GM12872 (cell line): ENCODE measurements around the gene SBF2.

Experiments used
- TF ChIP-seq, protein P1 (sequence below): IDR thresholded peaks from 3 replicates; pipeline ENCODE4 v1.5.1; 2011; ENCODE audit warnings: low read depth, mild to moderate bottlenecking, low read length, moderate library complexity; ENCODE audit not compliant: insufficient read depth

The SBF2 gene

DNA sequence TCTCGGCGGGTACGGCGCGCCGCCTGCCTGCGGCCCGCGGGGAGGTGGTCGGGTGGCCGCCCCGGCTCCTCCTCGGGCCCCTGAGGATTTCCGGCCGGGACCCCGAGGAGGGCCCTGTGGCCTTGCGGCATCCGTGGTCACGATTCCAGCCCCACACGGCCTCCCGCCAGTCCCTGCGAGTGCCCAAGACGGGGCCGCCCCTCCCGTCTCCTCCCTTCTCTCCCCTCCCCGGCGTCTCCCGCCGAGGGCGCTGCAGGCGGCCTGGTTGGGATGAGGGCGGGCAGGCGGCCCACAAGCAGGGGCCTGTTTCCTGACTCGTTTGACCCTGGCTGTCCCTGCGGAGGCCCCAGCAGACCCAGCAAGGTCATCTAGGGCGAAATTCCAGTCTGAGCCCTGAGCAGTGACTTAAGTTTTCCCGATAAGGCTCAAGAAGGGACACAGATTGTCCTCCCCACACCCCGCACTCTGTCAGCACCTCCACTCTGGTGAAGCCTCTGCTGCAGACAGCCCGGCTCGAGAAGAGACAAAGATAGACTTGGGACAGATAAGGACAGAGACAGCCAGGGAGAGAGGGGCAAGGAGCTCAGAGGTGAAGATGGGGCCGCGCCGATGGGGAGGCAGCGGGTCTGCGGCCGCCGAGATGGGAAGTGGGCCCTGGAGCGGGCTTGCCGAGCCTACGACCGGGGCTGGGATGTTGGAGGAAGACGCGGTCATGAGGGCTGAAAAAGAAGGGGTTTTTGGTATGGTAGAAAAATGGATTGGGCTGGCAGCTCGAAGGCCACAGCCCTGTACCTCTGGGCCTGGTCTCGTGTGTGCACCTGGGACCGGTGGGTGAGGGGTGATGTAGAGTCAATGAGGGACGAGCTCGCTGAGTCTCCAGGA lies 535.1 kb downstream of the SBF2 start:
- TF ChIP-seq, protein P1, sequence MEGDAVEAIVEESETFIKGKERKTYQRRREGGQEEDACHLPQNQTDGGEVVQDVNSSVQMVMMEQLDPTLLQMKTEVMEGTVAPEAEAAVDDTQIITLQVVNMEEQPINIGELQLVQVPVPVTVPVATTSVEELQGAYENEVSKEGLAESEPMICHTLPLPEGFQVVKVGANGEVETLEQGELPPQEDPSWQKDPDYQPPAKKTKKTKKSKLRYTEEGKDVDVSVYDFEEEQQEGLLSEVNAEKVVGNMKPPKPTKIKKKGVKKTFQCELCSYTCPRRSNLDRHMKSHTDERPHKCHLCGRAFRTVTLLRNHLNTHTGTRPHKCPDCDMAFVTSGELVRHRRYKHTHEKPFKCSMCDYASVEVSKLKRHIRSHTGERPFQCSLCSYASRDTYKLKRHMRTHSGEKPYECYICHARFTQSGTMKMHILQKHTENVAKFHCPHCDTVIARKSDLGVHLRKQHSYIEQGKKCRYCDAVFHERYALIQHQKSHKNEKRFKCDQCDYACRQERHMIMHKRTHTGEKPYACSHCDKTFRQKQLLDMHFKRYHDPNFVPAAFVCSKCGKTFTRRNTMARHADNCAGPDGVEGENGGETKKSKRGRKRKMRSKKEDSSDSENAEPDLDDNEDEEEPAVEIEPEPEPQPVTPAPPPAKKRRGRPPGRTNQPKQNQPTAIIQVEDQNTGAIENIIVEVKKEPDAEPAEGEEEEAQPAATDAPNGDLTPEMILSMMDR: no peak

DNA sequence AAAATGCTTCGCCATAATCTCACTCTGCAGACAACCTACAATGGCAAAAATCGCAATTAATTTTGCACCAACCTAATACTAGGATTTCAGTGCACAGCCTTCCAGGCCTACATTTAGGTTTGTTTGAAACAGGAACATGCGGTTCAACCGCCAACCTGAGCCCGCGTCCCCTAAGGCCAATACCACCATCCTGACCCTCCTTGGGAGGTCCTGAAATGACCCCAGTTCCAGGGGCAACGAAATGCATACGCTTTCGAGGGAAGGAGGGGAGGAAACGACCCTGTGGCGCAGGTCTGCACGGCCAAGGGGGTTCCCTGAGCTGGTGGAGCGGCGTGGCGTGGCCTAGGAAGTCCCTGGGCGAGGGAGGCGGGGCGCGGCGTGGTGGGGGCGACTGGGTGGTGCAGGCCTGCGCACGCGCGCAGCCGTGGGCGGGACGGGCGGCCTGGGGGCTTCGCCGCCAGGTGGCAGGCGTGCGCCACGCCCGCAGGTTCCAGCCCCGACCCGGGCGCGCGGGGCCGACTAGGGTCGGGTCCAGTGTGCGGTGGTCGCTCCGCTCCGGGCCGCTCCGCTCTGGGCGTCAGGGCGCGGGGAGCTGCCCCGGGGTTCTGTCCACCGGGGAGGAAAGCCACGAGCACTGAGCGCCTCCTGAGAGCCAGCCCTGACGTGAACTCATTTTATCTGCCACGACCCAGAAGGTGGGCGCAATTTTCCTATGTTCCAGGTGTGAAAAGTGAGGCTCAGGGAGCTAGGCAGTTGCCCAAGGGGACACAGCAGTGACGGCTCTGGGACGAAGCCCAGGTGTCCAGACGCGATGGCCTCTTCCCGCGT lies 536.0 kb downstream of the SBF2 start:
- TF ChIP-seq, protein P1: peak; percentile 74

DNA sequence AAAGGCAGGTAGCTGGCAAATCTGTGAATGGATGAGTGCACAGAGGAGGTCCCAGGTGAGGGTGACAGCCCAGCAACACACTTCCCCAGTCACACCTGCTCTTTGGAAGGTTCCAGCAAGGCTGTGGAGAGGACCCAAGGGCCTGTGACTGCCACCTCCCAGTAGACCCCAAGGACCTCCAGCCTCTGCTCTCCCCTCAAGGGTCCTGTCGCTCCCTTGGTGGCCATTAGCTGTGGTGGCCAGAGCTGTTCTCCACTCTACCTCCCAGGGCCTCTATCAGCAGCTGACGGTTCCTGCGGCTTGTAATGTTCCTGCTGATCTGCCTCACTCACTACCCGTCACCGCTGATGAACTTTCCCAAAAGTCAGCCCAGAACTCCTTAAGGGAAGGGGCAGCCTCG lies 537.1 kb downstream of the SBF2 start:
- TF ChIP-seq, protein P1: no peak

DNA sequence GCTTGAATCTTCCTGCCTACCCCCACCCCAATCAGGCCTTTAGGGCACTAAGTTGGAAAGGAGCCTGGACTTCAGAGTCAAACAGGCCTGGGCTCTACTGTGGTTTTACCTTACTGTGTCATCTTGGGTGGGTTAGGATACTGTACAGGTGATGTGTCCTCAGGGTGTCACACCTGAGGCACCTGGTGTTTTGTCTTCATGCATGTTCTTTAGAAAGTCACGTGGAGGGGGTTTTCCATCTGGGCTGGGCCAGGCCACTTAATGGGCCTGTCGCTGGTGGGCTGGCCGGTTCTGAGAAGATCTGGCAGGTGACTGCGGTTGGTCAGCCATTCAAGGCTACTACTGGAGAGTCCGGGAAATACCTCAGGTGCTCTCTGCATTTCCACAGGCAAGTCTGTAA lies 537.6 kb downstream of the SBF2 start:
- TF ChIP-seq, protein P1: no peak

DNA sequence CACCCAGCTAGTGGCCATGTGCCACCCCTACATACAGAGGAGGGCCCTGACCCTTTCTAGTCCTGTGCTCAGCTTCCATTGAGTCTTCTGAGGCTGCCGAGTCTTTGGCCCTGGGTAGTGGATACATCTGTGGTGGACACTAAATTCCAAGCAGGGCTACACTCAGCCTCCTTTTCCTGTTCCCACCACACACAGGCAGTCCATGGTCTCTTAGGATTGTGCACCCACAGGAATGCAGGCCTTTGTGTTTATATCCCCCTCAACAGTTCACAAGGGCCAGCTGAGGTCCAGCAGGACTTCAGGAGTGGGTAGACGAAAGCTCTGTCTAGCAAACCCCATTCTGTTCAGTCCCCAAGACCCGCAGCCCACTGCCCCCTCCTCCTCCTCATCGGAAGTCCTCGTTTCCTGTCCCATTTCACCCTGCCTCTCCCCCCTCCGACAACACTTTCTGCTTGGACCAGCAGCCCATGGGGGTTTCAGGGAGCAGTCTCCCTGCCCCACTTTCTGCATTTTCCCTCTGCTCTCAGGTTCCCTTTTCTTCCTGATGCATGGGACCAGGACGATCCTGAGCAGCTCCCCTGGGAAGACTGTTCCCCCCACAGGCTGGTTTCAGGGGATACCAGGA lies 538.3 kb downstream of the SBF2 start:
- TF ChIP-seq, protein P1: no peak

DNA sequence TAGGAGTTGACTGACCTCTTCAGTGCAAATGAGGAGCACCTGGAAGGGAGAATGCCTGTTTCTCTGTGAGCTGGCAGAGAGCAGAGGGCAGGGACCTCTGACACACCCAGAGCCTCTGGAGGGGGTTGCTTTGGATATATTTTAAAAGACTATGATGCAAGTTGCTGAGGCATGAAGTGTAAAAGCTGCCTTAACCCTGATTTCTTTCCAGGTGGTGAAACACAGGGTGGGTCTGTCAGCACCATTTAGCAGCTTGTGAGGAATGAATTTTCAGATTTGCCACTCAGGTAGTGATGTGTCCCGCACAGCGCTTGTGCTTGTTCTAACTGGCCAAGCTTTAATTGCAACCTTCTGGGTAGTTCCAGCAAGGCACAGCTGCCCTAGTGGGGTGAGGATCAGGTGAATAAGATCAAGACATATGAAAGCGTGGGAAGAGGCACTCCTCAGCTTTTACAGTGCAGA lies 540.0 kb downstream of the SBF2 start:
- TF ChIP-seq, protein P1: no peak

DNA sequence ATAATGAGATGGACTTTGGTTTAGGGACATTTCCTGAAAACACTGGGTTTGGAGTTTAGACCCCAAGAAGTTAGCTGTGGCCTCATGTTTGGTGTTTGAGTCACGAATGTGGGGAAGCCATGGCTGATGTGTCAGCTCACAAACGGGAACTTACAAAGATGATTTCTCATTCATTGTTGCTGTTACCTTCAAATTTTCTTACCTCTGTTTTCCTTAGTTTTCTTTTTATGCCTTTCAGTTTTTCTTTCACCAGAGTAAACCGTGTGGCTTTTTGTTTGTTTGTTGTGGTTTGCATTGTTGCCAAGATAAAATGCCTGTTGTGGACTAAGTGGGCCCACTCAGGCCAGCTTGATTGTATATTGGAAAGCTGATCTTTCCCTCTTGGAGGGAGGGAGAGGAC lies 541.0 kb downstream of the SBF2 start:
- TF ChIP-seq, protein P1: no peak
